Measurements from ENCODE around the gene RBM4B. TPM values are rescaled to one million over a fixed set of nuclear protein-coding genes. Genes with fewer than 3 reads are reported as not detected.

RBM4B gene
- total and polyA plus RNA-seq, 2 of the 13 experiments (the other 11 are each of a cell fraction or from before 2014, with no cell fraction given): 25.8 to 32.4 TPM

DNA sequence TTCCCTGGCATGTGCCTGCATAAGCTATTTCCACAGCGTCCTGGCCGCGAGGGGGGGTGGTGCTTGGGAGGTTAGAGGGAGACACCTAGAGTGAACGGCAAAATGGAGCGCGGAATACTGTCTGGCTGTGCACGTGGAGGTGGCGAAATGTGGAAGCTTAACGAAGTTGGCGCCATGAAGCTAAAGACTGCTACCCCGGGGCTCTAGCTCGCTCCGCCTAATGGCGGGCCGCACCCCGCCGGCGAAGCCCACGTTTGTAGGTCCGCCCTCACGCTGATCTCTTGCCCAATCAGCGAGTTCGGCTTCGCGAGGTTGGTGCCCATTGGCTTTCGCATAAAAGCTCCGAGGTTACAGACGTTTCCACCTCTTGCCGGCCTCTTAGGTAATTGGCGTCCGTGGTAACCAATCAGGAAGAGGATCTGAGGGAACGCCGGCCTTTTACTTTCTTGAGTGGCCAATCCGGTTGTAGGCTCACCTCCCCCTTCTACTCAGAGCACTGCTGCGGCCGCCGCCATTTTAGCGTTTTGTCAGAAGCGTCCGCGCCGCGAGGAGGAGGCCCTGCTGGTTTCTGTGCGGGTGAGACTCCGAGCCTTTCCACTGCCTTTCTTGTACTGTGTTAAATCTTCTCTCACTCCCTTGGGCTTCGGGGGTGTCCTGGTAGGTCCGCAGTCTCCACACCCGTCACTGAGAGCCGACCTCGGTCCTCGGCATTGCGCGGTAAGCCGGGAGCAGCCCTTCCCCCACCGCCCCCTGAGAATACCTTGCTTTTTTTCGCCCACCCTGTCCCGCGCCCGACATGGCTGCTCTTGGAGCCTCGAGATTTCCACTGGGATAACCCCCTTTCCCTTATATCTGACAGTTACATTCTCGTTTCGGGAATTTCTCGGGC is 39.3 kb downstream of the RBM4B start, which contains the start of gene RBM4 (continued):
- TF ChIP-seq, protein P1, sequence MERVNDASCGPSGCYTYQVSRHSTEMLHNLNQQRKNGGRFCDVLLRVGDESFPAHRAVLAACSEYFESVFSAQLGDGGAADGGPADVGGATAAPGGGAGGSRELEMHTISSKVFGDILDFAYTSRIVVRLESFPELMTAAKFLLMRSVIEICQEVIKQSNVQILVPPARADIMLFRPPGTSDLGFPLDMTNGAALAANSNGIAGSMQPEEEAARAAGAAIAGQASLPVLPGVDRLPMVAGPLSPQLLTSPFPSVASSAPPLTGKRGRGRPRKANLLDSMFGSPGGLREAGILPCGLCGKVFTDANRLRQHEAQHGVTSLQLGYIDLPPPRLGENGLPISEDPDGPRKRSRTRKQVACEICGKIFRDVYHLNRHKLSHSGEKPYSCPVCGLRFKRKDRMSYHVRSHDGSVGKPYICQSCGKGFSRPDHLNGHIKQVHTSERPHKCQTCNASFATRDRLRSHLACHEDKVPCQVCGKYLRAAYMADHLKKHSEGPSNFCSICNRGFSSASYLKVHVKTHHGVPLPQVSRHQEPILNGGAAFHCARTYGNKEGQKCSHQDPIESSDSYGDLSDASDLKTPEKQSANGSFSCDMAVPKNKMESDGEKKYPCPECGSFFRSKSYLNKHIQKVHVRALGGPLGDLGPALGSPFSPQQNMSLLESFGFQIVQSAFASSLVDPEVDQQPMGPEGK (CRISPR knock-in tag; IDR thresholded peaks at IDR 0.05): no peak; the same call in none of the 2 replicates
- TF ChIP-seq MXD4 (CRISPR knock-in tag; IDR thresholded peaks at IDR 0.05): peak; percentile 63
- TF ChIP-seq, protein P2, sequence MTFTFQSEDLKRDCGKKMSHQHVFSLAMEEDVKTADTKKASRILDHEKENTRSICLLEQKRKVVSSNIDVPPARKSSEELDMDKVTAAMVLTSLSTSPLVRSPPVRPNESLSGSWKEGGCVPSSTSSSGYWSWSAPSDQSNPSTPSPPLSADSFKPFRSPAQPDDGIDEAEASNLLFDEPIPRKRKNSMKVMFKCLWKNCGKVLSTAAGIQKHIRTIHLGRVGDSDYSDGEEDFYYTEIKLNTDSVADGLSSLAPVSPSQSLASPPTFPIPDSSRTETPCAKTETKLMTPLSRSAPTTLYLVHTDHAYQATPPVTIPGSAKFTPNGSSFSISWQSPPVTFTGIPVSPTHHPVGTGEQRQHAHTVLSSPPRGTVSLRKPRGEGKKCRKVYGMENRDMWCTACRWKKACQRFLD (CRISPR knock-in tag; IDR thresholded peaks at IDR 0.05; ENCODE audit: borderline replicate concordance): peak; percentile 77; the same call in 1 of the 2 replicates
- peak; percentile 99 for TF ChIP-seq AGO2 (optimal IDR thresholded peaks at IDR 0.05; ENCODE audit: low read depth, low read length)
- TF ChIP-seq ZNF7 (CRISPR knock-in tag; IDR thresholded peaks at IDR 0.05): no peak
- TF ChIP-seq FOXP1 (IDR thresholded peaks at IDR 0.05): no peak
- no peak for TF ChIP-seq FOXP1 (CRISPR knock-in tag; IDR thresholded peaks at IDR 0.05)
- TF ChIP-seq POLR2AphosphoS2 (IDR thresholded peaks at IDR 0.05; ENCODE audit: low read depth, low read length): peak; percentile 82
- peak; percentile 70; the same call in 1 of the 2 replicates for TF ChIP-seq SRY (CRISPR knock-in tag; IDR thresholded peaks at IDR 0.05)
- 0 out of 2 replicates have a peak, but pooled peaks have one; percentile 87 for TF ChIP-seq FIP1L1 (IDR thresholded peaks at IDR 0.05; ENCODE audit: borderline replicate concordance, insufficient read depth, low read depth, low read length)
- TF ChIP-seq, protein P3, sequence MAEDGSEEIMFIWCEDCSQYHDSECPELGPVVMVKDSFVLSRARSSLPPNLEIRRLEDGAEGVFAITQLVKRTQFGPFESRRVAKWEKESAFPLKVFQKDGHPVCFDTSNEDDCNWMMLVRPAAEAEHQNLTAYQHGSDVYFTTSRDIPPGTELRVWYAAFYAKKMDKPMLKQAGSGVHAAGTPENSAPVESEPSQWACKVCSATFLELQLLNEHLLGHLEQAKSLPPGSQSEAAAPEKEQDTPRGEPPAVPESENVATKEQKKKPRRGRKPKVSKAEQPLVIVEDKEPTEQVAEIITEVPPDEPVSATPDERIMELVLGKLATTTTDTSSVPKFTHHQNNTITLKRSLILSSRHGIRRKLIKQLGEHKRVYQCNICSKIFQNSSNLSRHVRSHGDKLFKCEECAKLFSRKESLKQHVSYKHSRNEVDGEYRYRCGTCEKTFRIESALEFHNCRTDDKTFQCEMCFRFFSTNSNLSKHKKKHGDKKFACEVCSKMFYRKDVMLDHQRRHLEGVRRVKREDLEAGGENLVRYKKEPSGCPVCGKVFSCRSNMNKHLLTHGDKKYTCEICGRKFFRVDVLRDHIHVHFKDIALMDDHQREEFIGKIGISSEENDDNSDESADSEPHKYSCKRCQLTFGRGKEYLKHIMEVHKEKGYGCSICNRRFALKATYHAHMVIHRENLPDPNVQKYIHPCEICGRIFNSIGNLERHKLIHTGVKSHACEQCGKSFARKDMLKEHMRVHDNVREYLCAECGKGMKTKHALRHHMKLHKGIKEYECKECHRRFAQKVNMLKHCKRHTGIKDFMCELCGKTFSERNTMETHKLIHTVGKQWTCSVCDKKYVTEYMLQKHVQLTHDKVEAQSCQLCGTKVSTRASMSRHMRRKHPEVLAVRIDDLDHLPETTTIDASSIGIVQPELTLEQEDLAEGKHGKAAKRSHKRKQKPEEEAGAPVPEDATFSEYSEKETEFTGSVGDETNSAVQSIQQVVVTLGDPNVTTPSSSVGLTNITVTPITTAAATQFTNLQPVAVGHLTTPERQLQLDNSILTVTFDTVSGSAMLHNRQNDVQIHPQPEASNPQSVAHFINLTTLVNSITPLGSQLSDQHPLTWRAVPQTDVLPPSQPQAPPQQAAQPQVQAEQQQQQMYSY (CRISPR knock-in tag; IDR thresholded peaks at IDR 0.05): no peak
- TF ChIP-seq, protein P4, sequence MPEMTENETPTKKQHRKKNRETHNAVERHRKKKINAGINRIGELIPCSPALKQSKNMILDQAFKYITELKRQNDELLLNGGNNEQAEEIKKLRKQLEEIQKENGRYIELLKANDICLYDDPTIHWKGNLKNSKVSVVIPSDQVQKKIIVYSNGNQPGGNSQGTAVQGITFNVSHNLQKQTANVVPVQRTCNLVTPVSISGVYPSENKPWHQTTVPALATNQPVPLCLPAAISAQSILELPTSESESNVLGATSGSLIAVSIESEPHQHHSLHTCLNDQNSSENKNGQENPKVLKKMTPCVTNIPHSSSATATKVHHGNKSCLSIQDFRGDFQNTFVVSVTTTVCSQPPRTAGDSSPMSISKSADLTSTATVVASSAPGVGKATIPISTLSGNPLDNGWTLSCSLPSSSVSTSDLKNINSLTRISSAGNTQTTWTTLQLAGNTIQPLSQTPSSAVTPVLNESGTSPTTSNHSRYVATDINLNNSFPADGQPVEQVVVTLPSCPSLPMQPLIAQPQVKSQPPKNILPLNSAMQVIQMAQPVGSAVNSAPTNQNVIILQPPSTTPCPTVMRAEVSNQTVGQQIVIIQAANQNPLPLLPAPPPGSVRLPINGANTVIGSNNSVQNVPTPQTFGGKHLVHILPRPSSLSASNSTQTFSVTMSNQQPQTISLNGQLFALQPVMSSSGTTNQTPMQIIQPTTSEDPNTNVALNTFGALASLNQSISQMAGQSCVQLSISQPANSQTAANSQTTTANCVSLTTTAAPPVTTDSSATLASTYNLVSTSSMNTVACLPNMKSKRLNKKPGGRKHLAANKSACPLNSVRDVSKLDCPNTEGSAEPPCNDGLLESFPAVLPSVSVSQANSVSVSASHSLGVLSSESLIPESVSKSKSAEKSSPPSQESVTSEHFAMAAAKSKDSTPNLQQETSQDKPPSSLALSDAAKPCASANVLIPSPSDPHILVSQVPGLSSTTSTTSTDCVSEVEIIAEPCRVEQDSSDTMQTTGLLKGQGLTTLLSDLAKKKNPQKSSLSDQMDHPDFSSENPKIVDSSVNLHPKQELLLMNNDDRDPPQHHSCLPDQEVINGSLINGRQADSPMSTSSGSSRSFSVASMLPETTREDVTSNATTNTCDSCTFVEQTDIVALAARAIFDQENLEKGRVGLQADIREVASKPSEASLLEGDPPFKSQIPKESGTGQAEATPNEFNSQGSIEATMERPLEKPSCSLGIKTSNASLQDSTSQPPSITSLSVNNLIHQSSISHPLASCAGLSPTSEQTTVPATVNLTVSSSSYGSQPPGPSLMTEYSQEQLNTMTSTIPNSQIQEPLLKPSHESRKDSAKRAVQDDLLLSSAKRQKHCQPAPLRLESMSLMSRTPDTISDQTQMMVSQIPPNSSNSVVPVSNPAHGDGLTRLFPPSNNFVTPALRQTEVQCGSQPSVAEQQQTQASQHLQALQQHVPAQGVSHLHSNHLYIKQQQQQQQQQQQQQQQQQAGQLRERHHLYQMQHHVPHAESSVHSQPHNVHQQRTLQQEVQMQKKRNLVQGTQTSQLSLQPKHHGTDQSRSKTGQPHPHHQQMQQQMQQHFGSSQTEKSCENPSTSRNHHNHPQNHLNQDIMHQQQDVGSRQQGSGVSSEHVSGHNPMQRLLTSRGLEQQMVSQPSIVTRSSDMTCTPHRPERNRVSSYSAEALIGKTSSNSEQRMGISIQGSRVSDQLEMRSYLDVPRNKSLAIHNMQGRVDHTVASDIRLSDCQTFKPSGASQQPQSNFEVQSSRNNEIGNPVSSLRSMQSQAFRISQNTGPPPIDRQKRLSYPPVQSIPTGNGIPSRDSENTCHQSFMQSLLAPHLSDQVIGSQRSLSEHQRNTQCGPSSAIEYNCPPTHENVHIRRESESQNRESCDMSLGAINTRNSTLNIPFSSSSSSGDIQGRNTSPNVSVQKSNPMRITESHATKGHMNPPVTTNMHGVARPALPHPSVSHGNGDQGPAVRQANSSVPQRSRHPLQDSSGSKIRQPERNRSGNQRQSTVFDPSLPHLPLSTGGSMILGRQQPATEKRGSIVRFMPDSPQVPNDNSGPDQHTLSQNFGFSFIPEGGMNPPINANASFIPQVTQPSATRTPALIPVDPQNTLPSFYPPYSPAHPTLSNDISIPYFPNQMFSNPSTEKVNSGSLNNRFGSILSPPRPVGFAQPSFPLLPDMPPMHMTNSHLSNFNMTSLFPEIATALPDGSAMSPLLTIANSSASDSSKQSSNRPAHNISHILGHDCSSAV (CRISPR knock-in tag; IDR thresholded peaks at IDR 0.05; ENCODE audit: borderline replicate concordance): no peak

Measured in HepG2 (cell line).